KMS-11 (cell line): ENCODE measurements around the gene MED16.
"Not testable (repeated sequence)": the region's sequence is repeated elsewhere in the genome, so short reads cannot be mapped to it uniquely, and the experiment has no call there.

Experiments
- H2AFZ ChIP-seq: fragments of 200-600 bp; sonication (generic); 2 replicates; pipeline ENCODE4 v1.6.1; 2016; ENCODE audit warnings: antibody characterized with exemption, mixed run types, low read depth
- H3K27ac ChIP-seq: fragments of 200-600 bp; sonication (generic); 2 replicates; pipeline ENCODE4 v1.6.1; 2016; ENCODE audit warnings: mild to moderate bottlenecking, mixed run types
- H3K27me3 ChIP-seq: fragments of 200-600 bp; sonication (generic); 2 replicates; pipeline ENCODE4 v1.6.1; 2017; ENCODE audit warnings: mild to moderate bottlenecking, low read depth, mixed run types, moderate library complexity; ENCODE audit not compliant: insufficient read depth
- H3K36me3 ChIP-seq: fragments of 200-600 bp; sonication (generic); 2 replicates; pipeline ENCODE4 v1.6.1; 2017; ENCODE audit warnings: mild to moderate bottlenecking, mixed run types; ENCODE audit not compliant: insufficient read depth
- H3K4me1 ChIP-seq: fragments of 200-600 bp; sonication (generic); 2 replicates; pipeline ENCODE4 v1.6.1; 2016; ENCODE audit warnings: mild to moderate bottlenecking, low read depth, mixed run types; ENCODE audit not compliant: poor library complexity, severe bottlenecking
- H3K4me2 ChIP-seq: fragments of 200-600 bp; sonication (generic); 2 replicates; pipeline ENCODE4 v1.7.0; 2016; ENCODE audit warnings: mild to moderate bottlenecking, mixed run types
- H3K4me3 ChIP-seq: fragments of 200-600 bp; sonication (generic); IDR thresholded peaks from 2 replicates; pipeline ENCODE4 v1.6.1; 2017; ENCODE audit warnings: low read depth, low read length, mixed read lengths; ENCODE audit not compliant: insufficient read depth
- H3K79me2 ChIP-seq: fragments of 200-600 bp; sonication (generic); 2 replicates; pipeline ENCODE4 v1.6.1; 2016; ENCODE audit warnings: low read depth, mixed run types; ENCODE audit not compliant: insufficient read depth
- H3K9ac ChIP-seq: fragments of 200-600 bp; sonication (generic); 2 replicates; pipeline ENCODE4 v1.6.1; 2016; ENCODE audit warnings: mild to moderate bottlenecking, mixed run types
- H4K20me1 ChIP-seq: fragments of 200-600 bp; sonication (generic); 2 replicates; pipeline ENCODE4 v1.6.1; 2016; ENCODE audit warnings: mild to moderate bottlenecking, mixed run types; ENCODE audit not compliant: insufficient read depth
- CTCF ChIP-seq: fragments of 200-600 bp; sonication (generic); conservative IDR thresholded peaks from 2 replicates; pipeline ENCODE4 v1.6.1; 2017; ENCODE audit warnings: low read depth, mild to moderate bottlenecking, antibody characterized with exemption, low read length, moderate library complexity, mixed read lengths

The MED16 gene

DNA sequence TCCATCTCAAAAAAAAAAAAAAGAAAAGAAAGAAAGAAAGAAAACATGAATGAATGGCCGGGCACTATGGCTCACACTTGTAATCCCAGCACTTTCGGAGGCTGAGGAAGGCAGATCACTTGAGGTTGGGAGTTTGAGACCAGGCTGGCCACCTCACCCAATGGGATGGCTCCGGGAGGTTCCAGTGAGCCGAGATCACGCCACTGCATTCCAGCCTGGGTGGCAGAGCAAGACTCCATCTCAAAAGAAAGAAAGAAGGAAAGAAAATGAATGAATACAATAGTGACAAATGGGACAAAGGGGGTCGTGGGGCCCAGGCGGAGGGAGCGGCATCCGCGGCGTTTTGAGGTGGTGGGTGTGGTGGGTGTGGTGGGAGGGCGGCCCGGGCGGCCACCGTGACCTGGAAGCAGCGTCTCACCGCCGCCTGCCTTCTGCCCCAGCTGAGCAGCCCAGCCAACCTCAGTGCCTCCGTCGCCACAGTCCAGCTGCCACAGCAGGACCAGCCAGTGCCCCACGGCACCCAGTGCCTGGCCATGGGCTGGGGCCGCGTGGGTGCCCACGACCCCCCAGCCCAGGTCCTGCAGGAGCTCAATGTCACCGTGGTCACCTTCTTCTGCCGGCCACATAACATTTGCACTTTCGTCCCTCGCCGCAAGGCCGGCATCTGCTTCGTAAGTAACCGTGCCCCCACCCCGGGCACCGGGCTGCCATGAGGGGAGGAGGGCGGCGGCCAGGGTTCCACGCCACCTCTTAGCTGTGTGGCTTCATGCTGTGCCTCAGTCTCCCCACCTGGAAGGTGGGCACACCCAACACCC is 47.1 kb downstream of the MED16 start:
- Histone ChIP-seq H3K36me3 (no peaks in the 10 kb centered on the region), H3K27ac (peak overlapping the region; percentile 98), H3K79me2 (peaks cover 21% of the 10 kb centered on the region), H2AFZ (no peak overlapping the region), H3K27me3 (no peaks in the 10 kb centered on the region), H3K4me1 (peaks cover 42% of the 10 kb centered on the region), H3K4me3 (no peak overlapping the region), H3K4me2 (peak overlapping the region; percentile 96), H4K20me1 (no peaks in the 10 kb centered on the region), H3K9ac (peak overlapping the region; percentile 94)
- no peak for TF ChIP-seq CTCF

GRCh38 chr19:844546-844971 is 48.4 kb downstream of the MED16 start:
- Histone ChIP-seq H3K27me3 (no peaks in the 10 kb centered on the region), H4K20me1 (no peaks in the 10 kb centered on the region), H3K9ac (peak overlapping the region; percentile 94), H3K27ac (peak overlapping the region; percentile 98), H3K4me2 (peak overlapping the region; percentile 96), H3K4me3 (no peak overlapping the region), H2AFZ (peak overlapping the region; percentile 33; the same call in 1 of the 2 replicates), H3K4me1 (peaks cover 42% of the 10 kb centered on the region), H3K36me3 (no peaks in the 10 kb centered on the region), H3K79me2 (peaks cover 21% of the 10 kb centered on the region)
- TF ChIP-seq CTCF: no peak

- Histone ChIP-seq H3K79me2 (peaks cover 21% of the 10 kb centered on the region), H3K27me3 (no peaks in the 10 kb centered on the region; the same call in 1 of the 2 replicates), H2AFZ (peak overlapping the region; percentile 52; the same call in 1 of the 2 replicates), H4K20me1 (no peaks in the 10 kb centered on the region), H3K4me3 (no peak overlapping the region), H3K4me2 (peak overlapping the region; percentile 60), H3K9ac (peak overlapping the region; percentile 94; the same call in 1 of the 2 replicates), H3K27ac (peak overlapping the region; percentile 98), H3K36me3 (no peaks in the 10 kb centered on the region), H3K4me1 (peaks cover 42% of the 10 kb centered on the region)
- no peak for TF ChIP-seq CTCF
Measured at GRCh38 chr19:843836-844545, 49.0 kb downstream of the MED16 start.

DNA sequence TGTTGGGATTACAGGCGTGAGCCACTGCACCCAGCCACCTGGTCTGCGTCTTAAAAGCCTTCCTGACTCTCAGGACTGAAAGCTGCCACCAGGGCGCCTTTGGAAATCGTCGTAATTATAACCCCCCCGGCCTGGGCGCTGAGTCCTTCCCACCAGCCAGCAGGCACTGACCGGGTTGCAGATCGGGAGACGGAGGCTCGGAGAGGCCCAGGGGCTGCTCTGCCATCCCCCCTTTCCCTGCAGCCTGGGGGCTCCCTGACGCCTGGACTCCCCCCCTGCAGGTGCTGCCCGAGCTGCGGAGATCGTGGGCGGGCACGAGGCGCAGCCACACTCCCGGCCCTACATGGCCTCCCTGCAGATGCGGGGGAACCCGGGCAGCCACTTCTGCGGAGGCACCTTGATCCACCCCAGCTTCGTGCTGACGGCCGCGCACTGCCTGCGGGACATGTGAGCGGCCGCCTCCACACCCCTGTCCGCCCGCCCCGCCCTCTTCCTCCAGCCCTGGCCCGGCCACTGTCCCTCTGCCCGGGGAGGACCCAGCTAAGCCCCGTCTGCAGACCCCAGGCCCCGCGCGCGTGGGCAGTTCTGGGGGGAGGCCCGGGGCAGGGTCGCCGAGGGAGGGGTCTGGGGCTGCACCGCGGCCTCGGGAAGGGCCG is 49.7 kb downstream of the MED16 start:
- Histone ChIP-seq H4K20me1 (no peaks in the 10 kb centered on the region), H3K27ac (peak overlapping the region; percentile 55), H3K36me3 (no peaks in the 10 kb centered on the region), H2AFZ (peak overlapping the region; percentile 52), H3K27me3 (no peaks in the 10 kb centered on the region; the same call in 1 of the 2 replicates), H3K9ac (peak overlapping the region; percentile 32; the same call in 1 of the 2 replicates), H3K4me3 (no peak overlapping the region), H3K4me1 (peaks cover 40% of the 10 kb centered on the region), H3K4me2 (peak overlapping the region; percentile 60), H3K79me2 (peaks cover 21% of the 10 kb centered on the region)
- TF ChIP-seq CTCF: no peak

GRCh38 chr19:842802-843179 is 50.2 kb downstream of the MED16 start:
- Histone ChIP-seq H3K79me2 (peaks cover 16% of the 10 kb centered on the region), H3K4me2 (peak overlapping the region; percentile 60), H2AFZ (peak overlapping the region; percentile 52), H3K4me1 (peaks cover 36% of the 10 kb centered on the region), H3K27ac (peak overlapping the region; percentile 55)
- H3K36me3 ChIP-seq, H3K27me3 ChIP-seq, H3K9ac ChIP-seq, H4K20me1 ChIP-seq, H3K4me3 ChIP-seq: not testable (repeated sequence)
